Activated B cell treated with CpG ODN at 0.5 μM for 24 hours (primary cell): ENCODE measurements around the gene CST9L. TPM values are rescaled to one million over a fixed set of nuclear protein-coding genes. Genes with fewer than 3 reads are reported as not detected.

Experiments
- ATAC-seq: fragments of 200-7000 bp; cut with Tn5 transposase; one replicate; pipeline ENCODE4 v1.10.0; 2021; ENCODE audit warnings: low read depth, mild to moderate bottlenecking, moderate library complexity
- CTCF ChIA-PET: fragments of 350-600 bp; sonication (Branson Sonifier 250); formaldehyde crosslinking; loops from one replicate; lab custom pipeline; 2021; ENCODE audit warnings: antibody characterized with exemption; lab: Charles Lee
- POLR2A ChIA-PET: fragments of 350-600 bp; sonication (Branson Sonifier 250); formaldehyde crosslinking; loops from one replicate; lab custom pipeline; 2021; ENCODE audit warnings: antibody characterized with exemption; lab: Charles Lee
- DNase-seq: peaks from one replicate; pipeline ENCODE4 v3.0.0; 2022
- H3K27ac Mint-ChIP-seq: one replicate; pipeline ENCODE4 v1.8.0; 2020; ENCODE audit warnings: mixed read lengths
- H3K27me3 Mint-ChIP-seq: one replicate; pipeline ENCODE4 v1.8.0; 2021; ENCODE audit warnings: mixed read lengths
- H3K36me3 Mint-ChIP-seq: one replicate; pipeline ENCODE4 v1.8.0; 2021; ENCODE audit warnings: low read depth, mixed read lengths
- H3K4me1 Mint-ChIP-seq: one replicate; pipeline ENCODE4 v1.8.0; 2021; ENCODE audit warnings: mixed read lengths
- H3K4me3 Mint-ChIP-seq: one replicate; pipeline ENCODE4 v1.8.0; 2020; ENCODE audit warnings: mild to moderate bottlenecking, mixed read lengths
- H3K9me3 Mint-ChIP-seq: one replicate; pipeline ENCODE4 v1.8.0; 2020; ENCODE audit warnings: mixed read lengths
- intact Hi-C: fragments of 100-400 bp; cut with micrococcal nuclease; formaldehyde crosslinking; loops from one replicate; pipeline ENCODE4 v1.15.1; 2024
- total RNA-seq: library from RNA; stranded (reverse); gene quantifications from 2 replicates; pipeline ENCODE4 v1.2.3, GENCODE V29; 2022
- TF ChIP-seq, protein P1 (sequence below): fragments of 200-600 bp; IDR thresholded peaks from one replicate; pipeline ENCODE4 v1.8.0; 2022; ENCODE audit warnings: antibody characterized with exemption, mild to moderate bottlenecking

The CST9L gene
- total RNA-seq, 1 donor from 2014 or later: not detected

DNA sequence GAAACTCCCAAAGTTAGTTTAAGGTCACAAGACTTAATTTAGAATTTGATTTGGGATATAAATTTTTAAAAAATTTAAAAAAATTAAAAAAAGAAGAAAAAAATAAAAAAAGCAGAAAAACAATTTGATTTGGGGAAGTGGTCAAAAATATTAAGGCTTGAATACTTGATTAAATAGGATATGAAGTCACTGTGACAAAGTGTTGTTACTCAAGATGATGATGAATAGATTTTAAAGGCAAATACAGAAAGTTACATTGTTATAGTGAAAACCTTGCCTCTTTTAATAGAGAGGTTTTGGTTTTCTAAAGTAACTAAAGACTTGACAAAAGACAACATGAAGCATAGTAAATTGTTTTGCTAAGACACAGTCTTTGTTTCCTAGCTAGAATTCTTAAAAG is 30.2 kb upstream of the CST9L start:
- peaks cover 4% of the 10 kb centered on the region for H3K27me3 Mint-ChIP-seq
- H3K36me3 Mint-ChIP-seq: no peaks in the 10 kb centered on the region
- TF ChIP-seq, protein P1, sequence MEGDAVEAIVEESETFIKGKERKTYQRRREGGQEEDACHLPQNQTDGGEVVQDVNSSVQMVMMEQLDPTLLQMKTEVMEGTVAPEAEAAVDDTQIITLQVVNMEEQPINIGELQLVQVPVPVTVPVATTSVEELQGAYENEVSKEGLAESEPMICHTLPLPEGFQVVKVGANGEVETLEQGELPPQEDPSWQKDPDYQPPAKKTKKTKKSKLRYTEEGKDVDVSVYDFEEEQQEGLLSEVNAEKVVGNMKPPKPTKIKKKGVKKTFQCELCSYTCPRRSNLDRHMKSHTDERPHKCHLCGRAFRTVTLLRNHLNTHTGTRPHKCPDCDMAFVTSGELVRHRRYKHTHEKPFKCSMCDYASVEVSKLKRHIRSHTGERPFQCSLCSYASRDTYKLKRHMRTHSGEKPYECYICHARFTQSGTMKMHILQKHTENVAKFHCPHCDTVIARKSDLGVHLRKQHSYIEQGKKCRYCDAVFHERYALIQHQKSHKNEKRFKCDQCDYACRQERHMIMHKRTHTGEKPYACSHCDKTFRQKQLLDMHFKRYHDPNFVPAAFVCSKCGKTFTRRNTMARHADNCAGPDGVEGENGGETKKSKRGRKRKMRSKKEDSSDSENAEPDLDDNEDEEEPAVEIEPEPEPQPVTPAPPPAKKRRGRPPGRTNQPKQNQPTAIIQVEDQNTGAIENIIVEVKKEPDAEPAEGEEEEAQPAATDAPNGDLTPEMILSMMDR: no peak
- intact Hi-C loops: no loop called here
- H3K9me3 Mint-ChIP-seq: no peaks in the 10 kb centered on the region
- ChIA-PET CTCF (interaction anchor here (1.2 kb wide), 1 partner anchor 157 kb away, joined by 3 read pairs; no protein-coding TSS in a partner anchor), POLR2A (no interaction called here)
- H3K4me1 Mint-ChIP-seq: no peaks in the 10 kb centered on the region
- no peak for DNase-seq
- no peak for ATAC-seq
- no peak overlapping the region for H3K4me3 Mint-ChIP-seq
- no peak overlapping the region for H3K27ac Mint-ChIP-seq

DNA sequence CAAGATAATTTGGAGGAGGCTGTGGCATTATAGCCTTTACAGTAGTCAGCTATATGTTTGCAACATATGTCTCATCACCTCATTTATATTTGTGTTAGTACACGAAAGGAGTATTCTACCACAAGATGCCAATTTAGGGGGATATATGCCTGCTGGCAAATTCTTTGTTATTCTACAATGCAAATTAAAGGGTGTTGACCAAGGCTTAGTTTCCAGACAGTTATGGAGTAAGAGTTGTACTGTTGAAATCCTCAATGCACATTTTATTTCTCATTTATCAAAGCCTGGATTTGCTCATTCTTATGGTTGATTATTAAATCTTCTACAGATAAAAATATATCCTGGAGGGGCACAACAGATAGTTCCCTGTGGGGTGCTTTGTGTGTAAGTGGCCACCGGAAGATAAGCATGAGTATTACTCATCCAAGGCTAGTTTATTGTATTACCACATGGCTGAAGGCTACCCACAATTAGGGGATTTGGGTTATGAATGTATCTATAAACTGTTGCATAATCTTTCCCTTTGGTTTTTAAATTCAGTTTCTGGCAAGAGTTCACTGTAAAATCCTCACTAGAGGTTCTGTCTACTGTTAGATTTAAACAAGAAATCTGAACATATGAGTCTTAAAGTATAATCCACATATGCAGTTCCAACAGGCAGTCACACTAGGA is 28.4 kb upstream of the CST9L start:
- ChIA-PET POLR2A (no interaction called here), CTCF (no interaction called here)
- Mint-ChIP-seq H3K36me3 (no peaks in the 10 kb centered on the region), H3K27me3 (no peaks in the 10 kb centered on the region), H3K27ac (no peak overlapping the region), H3K4me1 (no peaks in the 10 kb centered on the region), H3K9me3 (no peaks in the 10 kb centered on the region), H3K4me3 (no peak overlapping the region)
- intact Hi-C loops: no loop called here
- TF ChIP-seq, protein P1: no peak
- ATAC-seq (no peak), DNase-seq (no peak)

DNA sequence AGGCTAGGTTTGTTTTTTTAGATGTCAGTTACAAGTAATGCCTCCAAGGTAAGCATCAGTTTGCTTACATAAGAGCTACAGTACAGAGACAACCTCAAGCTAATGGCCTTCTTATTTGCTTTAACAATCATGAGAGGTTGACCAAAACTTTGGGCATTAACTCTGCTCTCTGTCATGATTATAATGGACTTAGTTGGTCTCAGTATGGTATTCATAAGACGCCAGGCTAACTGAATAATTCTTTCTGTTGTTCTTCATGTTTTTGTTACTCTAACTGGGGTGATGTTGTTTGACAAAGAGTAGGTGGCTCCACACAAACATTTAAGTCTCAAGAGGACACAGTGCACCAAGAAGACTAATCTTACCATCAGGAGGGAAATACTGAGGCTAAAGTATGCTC is 27.7 kb upstream of the CST9L start:
- Mint-ChIP-seq H3K27me3 (no peaks in the 10 kb centered on the region), H3K4me3 (no peak overlapping the region), H3K27ac (no peak overlapping the region), H3K9me3 (no peaks in the 10 kb centered on the region), H3K36me3 (no peaks in the 10 kb centered on the region), H3K4me1 (no peaks in the 10 kb centered on the region)
- TF ChIP-seq, protein P1: no peak
- intact Hi-C loops: no loop called here
- ChIA-PET POLR2A (no interaction called here), CTCF (no interaction called here)
- ATAC-seq (no peak), DNase-seq (no peak)

DNA sequence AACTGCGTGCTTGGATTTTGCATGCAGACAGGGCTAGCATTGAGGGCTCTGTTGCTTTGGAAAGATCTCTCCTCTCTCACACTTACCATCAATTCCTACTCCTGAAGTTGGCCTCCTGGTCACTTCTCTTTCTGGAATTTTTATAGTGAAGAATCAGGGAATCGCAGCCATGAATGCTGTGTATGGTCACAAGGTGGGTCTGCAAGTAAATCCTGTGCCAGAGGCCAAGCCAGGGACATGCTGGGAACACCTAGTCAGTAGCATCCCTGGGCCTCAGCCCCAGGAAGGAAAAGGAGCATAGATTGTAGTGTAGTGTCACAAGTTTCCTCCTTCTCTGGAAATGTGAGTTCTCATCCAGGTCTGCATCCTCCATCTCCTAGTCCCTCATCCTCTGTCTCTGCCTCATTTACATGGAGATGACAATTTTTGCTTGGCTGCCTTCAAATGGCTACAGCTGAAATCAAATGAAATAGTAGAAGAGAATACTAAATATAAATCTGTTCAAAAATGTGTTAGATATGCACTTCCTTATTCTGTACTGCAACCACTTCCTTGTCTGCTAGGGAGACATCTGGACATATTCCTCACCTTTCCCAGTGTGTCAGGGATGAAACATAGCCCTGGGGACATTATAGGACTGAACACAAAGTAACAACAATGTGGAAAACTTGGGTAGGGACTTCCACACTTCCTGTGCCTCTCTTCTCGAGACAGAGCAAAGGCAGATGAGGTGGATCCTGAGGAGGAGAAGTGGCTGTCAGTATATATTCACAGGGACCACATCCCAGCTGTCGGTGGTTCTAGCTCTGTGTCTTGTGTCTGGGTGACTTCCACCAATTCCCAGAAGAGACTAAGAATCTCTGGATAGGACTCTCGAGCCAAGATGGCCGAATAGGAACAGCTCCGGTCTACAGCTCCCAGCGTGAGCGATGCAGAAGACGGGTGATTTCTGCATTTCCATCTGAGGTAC is 20.4 kb upstream of the CST9L start:
- no peak overlapping the region for H3K27ac Mint-ChIP-seq
- H3K9me3 Mint-ChIP-seq: no peaks in the 10 kb centered on the region
- H3K36me3 Mint-ChIP-seq: no peaks in the 10 kb centered on the region
- DNase-seq (no peak), ATAC-seq (no peak)
- H3K4me3 Mint-ChIP-seq: no peak overlapping the region
- intact Hi-C loops: no loop called here
- CTCF ChIA-PET: no interaction called here
- TF ChIP-seq, protein P1: no peak
- H3K4me1 Mint-ChIP-seq: no peaks in the 10 kb centered on the region
- POLR2A ChIA-PET: no interaction called here
- peaks cover 5% of the 10 kb centered on the region for H3K27me3 Mint-ChIP-seq

DNA sequence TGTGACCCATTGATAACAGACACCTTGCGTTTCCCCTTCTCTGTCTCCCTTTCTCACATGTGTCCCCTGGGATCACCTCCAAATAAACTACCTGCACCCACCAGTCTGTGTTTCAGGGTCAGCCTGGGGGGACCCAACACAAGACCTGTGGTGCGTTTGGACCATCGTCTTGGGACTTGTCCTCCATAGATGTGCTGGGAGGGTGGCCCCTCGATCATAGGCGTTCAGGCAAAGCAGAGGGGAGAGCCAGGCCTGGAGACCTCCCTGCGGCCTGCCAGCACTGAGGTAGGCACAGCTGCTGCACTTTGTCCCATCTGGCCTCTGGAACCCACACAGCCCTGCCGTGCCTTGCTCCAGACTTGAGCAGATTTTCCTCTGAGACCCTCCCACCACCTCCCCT is 19.3 kb upstream of the CST9L start:
- Mint-ChIP-seq H3K4me1 (no peaks in the 10 kb centered on the region), H3K4me3 (no peak overlapping the region), H3K36me3 (no peaks in the 10 kb centered on the region), H3K27me3 (peaks cover 5% of the 10 kb centered on the region), H3K27ac (no peak overlapping the region), H3K9me3 (no peaks in the 10 kb centered on the region)
- CTCF ChIA-PET: no interaction called here
- TF ChIP-seq, protein P1: no peak
- POLR2A ChIA-PET: no interaction called here
- DNase-seq (no peak), ATAC-seq (no peak)
- intact Hi-C loops: no loop called here
